ENCODE measurements around the gene SLC22A5.
"Not testable (repeated sequence)": the region's sequence is repeated elsewhere in the genome, so short reads cannot be mapped to it uniquely, and the experiment has no call there.

SLC22A5 gene

GRCh38 chr5:132413567-132413966 lies 44.1 kb downstream of the SLC22A5 start:
- H3K79me2 ChIP-seq (ENCODE audit: control insufficient read depth, low read length): no peaks in the 10 kb centered on the region
- peaks cover 4% of the 10 kb centered on the region; the same call in 1 of the 2 replicates for H3F3A ChIP-seq (ENCODE audit: control insufficient read depth, insufficient read depth)
- H3K9me3 ChIP-seq (ENCODE audit: control insufficient read depth, insufficient read depth, low read length): no peaks in the 10 kb centered on the region
- no peaks in the 10 kb centered on the region for H4K20me1 ChIP-seq (ENCODE audit: control insufficient read depth, insufficient read depth, low read depth, low read length)
- TF ChIP-seq, protein P1, sequence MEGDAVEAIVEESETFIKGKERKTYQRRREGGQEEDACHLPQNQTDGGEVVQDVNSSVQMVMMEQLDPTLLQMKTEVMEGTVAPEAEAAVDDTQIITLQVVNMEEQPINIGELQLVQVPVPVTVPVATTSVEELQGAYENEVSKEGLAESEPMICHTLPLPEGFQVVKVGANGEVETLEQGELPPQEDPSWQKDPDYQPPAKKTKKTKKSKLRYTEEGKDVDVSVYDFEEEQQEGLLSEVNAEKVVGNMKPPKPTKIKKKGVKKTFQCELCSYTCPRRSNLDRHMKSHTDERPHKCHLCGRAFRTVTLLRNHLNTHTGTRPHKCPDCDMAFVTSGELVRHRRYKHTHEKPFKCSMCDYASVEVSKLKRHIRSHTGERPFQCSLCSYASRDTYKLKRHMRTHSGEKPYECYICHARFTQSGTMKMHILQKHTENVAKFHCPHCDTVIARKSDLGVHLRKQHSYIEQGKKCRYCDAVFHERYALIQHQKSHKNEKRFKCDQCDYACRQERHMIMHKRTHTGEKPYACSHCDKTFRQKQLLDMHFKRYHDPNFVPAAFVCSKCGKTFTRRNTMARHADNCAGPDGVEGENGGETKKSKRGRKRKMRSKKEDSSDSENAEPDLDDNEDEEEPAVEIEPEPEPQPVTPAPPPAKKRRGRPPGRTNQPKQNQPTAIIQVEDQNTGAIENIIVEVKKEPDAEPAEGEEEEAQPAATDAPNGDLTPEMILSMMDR (IDR thresholded peaks at IDR 0.05; ENCODE audit: low read depth, low read length, poor library complexity, severe bottlenecking): no peak
- TF ChIP-seq EZH2phosphoT487 (IDR thresholded peaks at IDR 0.05; ENCODE audit: borderline replicate concordance, low read length): no peak
- no peaks in the 10 kb centered on the region for H3K36me3 ChIP-seq (ENCODE audit: control insufficient read depth, low read length)
- no peak overlapping the region for H3K4me2 ChIP-seq (ENCODE audit: low read length)
- peaks cover 15% of the 10 kb centered on the region for H3K27me3 ChIP-seq (ENCODE audit: control insufficient read depth, low read length)
- H3K4me3 ChIP-seq (ENCODE audit: low read length): no peak overlapping the region
- no peak overlapping the region for H3K27ac ChIP-seq (ENCODE audit: low read depth, low read length)
- H3K4me1 ChIP-seq (ENCODE audit: control insufficient read depth, low read length): peaks cover 29% of the 10 kb centered on the region
- H3K9me2 ChIP-seq (replicated peaks; ENCODE audit: control insufficient read depth, low read length): no peaks in the 10 kb centered on the region

GRCh38 chr5:132414634-132415378 lies 45.3 kb downstream of the SLC22A5 start:
- Histone ChIP-seq H3K4me3 (ENCODE audit: low read length) (no peak overlapping the region), H4K20me1 (ENCODE audit: control insufficient read depth, insufficient read depth, low read depth, low read length) (no peaks in the 10 kb centered on the region), H3K4me2 (ENCODE audit: low read length) (0 out of 2 replicates have a peak overlapping the region, but pooled peaks have one; percentile 17), H3F3A (ENCODE audit: control insufficient read depth, insufficient read depth) (peaks cover under 1% of the 10 kb centered on the region; the same call in 1 of the 2 replicates), H3K27ac (ENCODE audit: low read depth, low read length) (no peak overlapping the region), H3K27me3 (ENCODE audit: control insufficient read depth, low read length) (peaks cover 15% of the 10 kb centered on the region), H3K79me2 (ENCODE audit: control insufficient read depth, low read length) (no peaks in the 10 kb centered on the region), H3K9me2 (replicated peaks; ENCODE audit: control insufficient read depth, low read length) (no peaks in the 10 kb centered on the region), H3K36me3 (ENCODE audit: control insufficient read depth, low read length) (no peaks in the 10 kb centered on the region), H3K9me3 (ENCODE audit: control insufficient read depth, insufficient read depth, low read length) (no peaks in the 10 kb centered on the region), H3K4me1 (ENCODE audit: control insufficient read depth, low read length) (peaks cover 34% of the 10 kb centered on the region)
- TF ChIP-seq EZH2phosphoT487 (IDR thresholded peaks at IDR 0.05; ENCODE audit: borderline replicate concordance, low read length): no peak
- TF ChIP-seq, protein P1 (IDR thresholded peaks at IDR 0.05; ENCODE audit: low read depth, low read length, poor library complexity, severe bottlenecking): no peak

- not testable (repeated sequence) for H3K79me2 ChIP-seq (ENCODE audit: control insufficient read depth, low read length); H3F3A ChIP-seq (ENCODE audit: control insufficient read depth, insufficient read depth); H3K9me3 ChIP-seq (ENCODE audit: control insufficient read depth, insufficient read depth, low read length); H3K27ac ChIP-seq (ENCODE audit: low read depth, low read length); H3K4me2 ChIP-seq (ENCODE audit: low read length); H3K36me3 ChIP-seq (ENCODE audit: control insufficient read depth, low read length); H3K9me2 ChIP-seq (replicated peaks; ENCODE audit: control insufficient read depth, low read length); H4K20me1 ChIP-seq (ENCODE audit: control insufficient read depth, insufficient read depth, low read depth, low read length); H3K4me3 ChIP-seq (ENCODE audit: low read length)
- H3K27me3 ChIP-seq (ENCODE audit: control insufficient read depth, low read length): peaks cover 11% of the 10 kb centered on the region
- H3K4me1 ChIP-seq (ENCODE audit: control insufficient read depth, low read length): peaks cover 35% of the 10 kb centered on the region
Measured at GRCh38 chr5:132415516-132415915, 46.0 kb downstream of the SLC22A5 start.

DNA sequence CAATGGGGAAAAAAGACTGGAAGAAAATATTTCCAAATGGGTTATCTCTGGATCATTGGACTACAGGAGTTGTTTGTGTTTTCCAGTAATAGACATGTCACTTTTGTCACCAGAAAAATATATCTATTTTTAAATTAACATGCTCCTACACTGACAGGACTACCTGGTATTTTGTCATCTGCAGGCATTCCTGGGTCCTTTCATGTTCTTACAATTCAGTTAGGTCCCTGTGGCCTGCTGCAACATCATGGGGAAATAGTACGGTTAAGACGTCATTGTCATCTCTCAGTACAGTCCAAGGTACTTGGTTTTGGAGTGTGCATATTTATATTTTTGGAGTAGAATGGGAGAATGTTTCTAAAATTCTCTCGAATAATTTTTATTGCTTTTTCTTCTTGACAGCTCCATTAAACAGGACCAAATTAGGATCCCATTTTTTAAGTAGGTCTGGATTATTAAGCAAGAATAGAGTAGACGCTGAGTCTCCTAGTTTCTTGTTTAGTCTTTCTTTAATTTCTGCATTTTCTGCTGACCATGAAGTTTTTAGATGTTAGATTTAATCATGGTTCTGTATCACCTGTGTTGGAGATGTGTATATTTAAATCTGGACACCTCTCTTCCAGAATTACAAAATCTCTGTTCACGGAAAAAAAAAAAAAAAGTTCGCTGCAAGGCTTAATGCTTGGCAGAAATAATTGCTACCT lies 46.9 kb downstream of the SLC22A5 start:
- Histone ChIP-seq H3K9me3 (ENCODE audit: control insufficient read depth, insufficient read depth, low read length) (no peaks in the 10 kb centered on the region), H3K4me1 (ENCODE audit: control insufficient read depth, low read length) (peaks cover 39% of the 10 kb centered on the region), H3K4me2 (ENCODE audit: low read length) (no peak overlapping the region), H3K27me3 (ENCODE audit: control insufficient read depth, low read length) (peaks cover 6% of the 10 kb centered on the region; the same call in 1 of the 2 replicates), H3F3A (ENCODE audit: control insufficient read depth, insufficient read depth) (peaks cover 3% of the 10 kb centered on the region; the same call in 1 of the 2 replicates), H3K79me2 (ENCODE audit: control insufficient read depth, low read length) (no peaks in the 10 kb centered on the region), H4K20me1 (ENCODE audit: control insufficient read depth, insufficient read depth, low read depth, low read length) (no peaks in the 10 kb centered on the region), H3K27ac (ENCODE audit: low read depth, low read length) (no peak overlapping the region), H3K9me2 (replicated peaks; ENCODE audit: control insufficient read depth, low read length) (no peaks in the 10 kb centered on the region), H3K36me3 (ENCODE audit: control insufficient read depth, low read length) (no peaks in the 10 kb centered on the region), H3K4me3 (ENCODE audit: low read length) (no peak overlapping the region)
- TF ChIP-seq, protein P1 (IDR thresholded peaks at IDR 0.05; ENCODE audit: low read depth, low read length, poor library complexity, severe bottlenecking): no peak
- no peak for TF ChIP-seq EZH2phosphoT487 (IDR thresholded peaks at IDR 0.05; ENCODE audit: borderline replicate concordance, low read length)
